Lower leg skin (tissue), 3 donors: ENCODE measurements around the gene HEATR5A.

Source experiments
- CTCF ChIP-seq, 3 donors: fragments of 450-650 bp; IDR thresholded peaks; one replicate each; pipeline ENCODE4 v1.5.1; 2016; ENCODE audit warnings: antibody characterized with exemption in 3 of 3, mild to moderate bottlenecking in 3 of 3, moderate library complexity in 2 of 3
- POLR2A ChIP-seq, 2 donors: fragments of 450-650 bp; IDR thresholded peaks; one replicate each; pipeline ENCODE4 v1.6.1; 2016 to 2017; ENCODE audit warnings: antibody characterized with exemption in 2 of 2, mild to moderate bottlenecking in 1 of 2, moderate library complexity in 1 of 2

GRCh38 chr14:31251028-31251958 is 169.1 kb downstream of the HEATR5A start:
- TF ChIP-seq POLR2A (IDR thresholded peaks at IDR 0.05), result no peak
- TF ChIP-seq CTCF (IDR thresholded peaks at IDR 0.05), result no peak
